H1 (cell line): ENCODE measurements around the gene CREB3L1. TPM values are rescaled to one million over a fixed set of nuclear protein-coding genes. Genes with fewer than 3 reads are reported as not detected.

Experiments
- CTCF ChIA-PET: fragments of 300-600 bp; sonication (Branson Sonifier 250); formaldehyde crosslinking; loops from one replicate; lab custom pipeline; 2021; ENCODE audit not compliant: partially characterized antibody; lab: Charles Lee
- POLR2A ChIA-PET: fragments of 300-600 bp; sonication (Branson Sonifier 250); formaldehyde crosslinking; loops from one replicate; lab custom pipeline; 2021; ENCODE audit warnings: inconsistent platforms; ENCODE audit not compliant: partially characterized antibody; lab: Charles Lee
- DNase-seq, 2 experiments: peaks; one replicate each; pipeline versions ENCODE4 v3.0.0 to v3.0.0-alpha.2; 2010 to 2022; ENCODE audit warnings: low spot score in 2 of 2, low read depth in 1 of 2, mixed read lengths in 1 of 2
- FAIRE-seq: peaks from 2 replicates; lab custom pipeline; 2011; peaks lifted over from hg19 to GRCh38; lab: Jason Lieb, UNC
- H2AFZ ChIP-seq: 2 replicates; pipeline ENCODE4 v1.8.1; 2012; ENCODE audit warnings: low read length, inconsistent platforms
- H2AK5ac ChIP-seq: 2 replicates; pipeline ENCODE4 v1.6.1; 2013; ENCODE audit warnings: low read depth, low read length
- H2BK120ac ChIP-seq: replicated peaks from 2 replicates; pipeline ENCODE3; 2013; ENCODE audit warnings: low read depth, low read length, inconsistent platforms
- H2BK12ac ChIP-seq: 2 replicates; pipeline ENCODE4 v1.6.1; 2013; ENCODE audit warnings: low read depth, low read length
- H2BK15ac ChIP-seq: 2 replicates; pipeline ENCODE4 v1.6.1; 2013; ENCODE audit warnings: low read length
- H2BK20ac ChIP-seq: 2 replicates; pipeline ENCODE4 v1.6.1; 2013; ENCODE audit warnings: low read length
- H2BK5ac ChIP-seq: 2 replicates; pipeline ENCODE4 v1.6.1; 2013; ENCODE audit warnings: low read depth, low read length
- H3K14ac ChIP-seq: 2 replicates; pipeline ENCODE4 v1.6.1; 2013; ENCODE audit warnings: inconsistent platforms; ENCODE audit not compliant: insufficient read length
- H3K18ac ChIP-seq: 2 replicates; pipeline ENCODE4 v1.6.1; 2013; ENCODE audit warnings: low read length; ENCODE audit errors: extremely low read depth
- H3K23ac ChIP-seq: 2 replicates; pipeline ENCODE4 v1.6.1; 2013; ENCODE audit warnings: inconsistent platforms; ENCODE audit not compliant: insufficient read length
- H3K23me2 ChIP-seq: 2 replicates; pipeline ENCODE4 v1.6.1; 2013; ENCODE audit warnings: low read depth, low read length
- H3K27ac ChIP-seq: 2 replicates; pipeline ENCODE4 v1.6.1; 2011; ENCODE audit warnings: low read depth, low read length, inconsistent platforms
- H3K27me3 ChIP-seq, 4 experiments: replicated peaks in 1 of 4; 1 replicate in 1 of 4; 2 replicates in 3 of 4; pipeline versions ENCODE4 v1.6.1 to v1.8.1; 2011 to 2013; ENCODE audit warnings: low read length in 3 of 4, mild to moderate bottlenecking in 3 of 4, inconsistent platforms in 2 of 4, mixed read lengths in 2 of 4, moderate library complexity in 1 of 4; ENCODE audit not compliant: control insufficient read depth in 3 of 4, insufficient read depth in 3 of 4; ENCODE audit errors: extremely low read depth in 1 of 4
- H3K36me3 ChIP-seq, 4 experiments: 2 replicates each; pipeline versions ENCODE4 v1.6.1 to v1.8.1; 2011 to 2013; ENCODE audit warnings: mild to moderate bottlenecking in 4 of 4, low read length in 3 of 4, moderate library complexity in 2 of 4, control low read depth in 1 of 4, inconsistent platforms in 1 of 4; ENCODE audit not compliant: insufficient read depth in 4 of 4, control insufficient read depth in 2 of 4
- H3K4ac ChIP-seq: replicated peaks from 2 replicates; pipeline ENCODE3; 2013; ENCODE audit warnings: low read length, low read depth, mixed read lengths, inconsistent platforms; ENCODE audit not compliant: insufficient read length
- H3K4me1 ChIP-seq, 4 experiments: replicated peaks in 1 of 4; 1 replicate in 1 of 4; 2 replicates in 3 of 4; pipeline versions ENCODE4 v1.6.1 to v1.8.1; 2011 to 2013; ENCODE audit warnings: low read length in 3 of 4, inconsistent platforms in 2 of 4, mixed read lengths in 1 of 4; ENCODE audit not compliant: insufficient read depth in 4 of 4, control insufficient read depth in 3 of 4
- H3K4me2 ChIP-seq, 2 experiments: 2 replicates each; pipeline versions ENCODE4 v1.6.1 to v1.8.1; 2011 to 2013; ENCODE audit warnings: low read depth in 2 of 2, low read length in 2 of 2, control low read depth in 1 of 2, inconsistent platforms in 1 of 2, mild to moderate bottlenecking in 1 of 2; ENCODE audit not compliant: insufficient read depth in 1 of 2
- H3K4me3 ChIP-seq, 4 experiments: fragments of 200-600, 300-600 bp in 1 of 4; sonication (generic), shearing (Covaris generic), sonication (Bioruptor Twin) in 1 of 4; 2 replicates each; pipeline versions ENCODE4 v1.5.1 to v1.8.1; 2011 to 2016; ENCODE audit warnings: low read length in 4 of 4, low read depth in 3 of 4, control low read depth in 2 of 4, inconsistent platforms in 2 of 4, mild to moderate bottlenecking in 2 of 4, mixed read lengths in 1 of 4, moderate library complexity in 1 of 4; ENCODE audit not compliant: insufficient read depth in 2 of 4; ENCODE audit errors: extremely low read depth in 1 of 4
- H3K56ac ChIP-seq: replicated peaks from 2 replicates; pipeline ENCODE3; 2013; ENCODE audit warnings: low read depth, mild to moderate bottlenecking, mixed read lengths, low read length, inconsistent platforms; ENCODE audit not compliant: insufficient read length
- H3K79me1 ChIP-seq: 2 replicates; pipeline ENCODE4 v1.6.1; 2013; ENCODE audit warnings: low read depth, low read length, control low read depth
- H3K79me2 ChIP-seq, 2 experiments: 2 replicates each; pipeline versions ENCODE4 v1.6.1 to v1.8.1; 2012 to 2013; ENCODE audit warnings: low read length in 2 of 2, mild to moderate bottlenecking in 2 of 2, inconsistent platforms in 1 of 2; ENCODE audit not compliant: insufficient read depth in 2 of 2, control insufficient read depth in 1 of 2
- H3K9ac ChIP-seq, 4 experiments: replicated peaks in 1 of 4; 1 replicate in 1 of 4; 2 replicates in 3 of 4; pipeline versions ENCODE4 v1.6.1 to v1.8.1; 2011 to 2013; ENCODE audit warnings: low read depth in 3 of 4, low read length in 3 of 4, control low read depth in 2 of 4, mild to moderate bottlenecking in 2 of 4, moderate library complexity in 2 of 4, inconsistent platforms in 1 of 4; ENCODE audit errors: extremely low read depth in 1 of 4
- H3K9me3 ChIP-seq, 2 experiments: 2 replicates each; pipeline versions ENCODE4 v1.6.1 to v1.8.1; 2012 to 2013; ENCODE audit warnings: mild to moderate bottlenecking in 2 of 2, moderate library complexity in 2 of 2, control low read depth in 1 of 2, inconsistent platforms in 1 of 2, low read depth in 1 of 2, low read length in 1 of 2, mixed read lengths in 1 of 2; ENCODE audit not compliant: insufficient read depth in 2 of 2
- H4K20me1 ChIP-seq, 2 experiments: replicated peaks in 1 of 2; 2 replicates each; pipeline versions ENCODE3 to v1.8.1; 2011 to 2013; ENCODE audit warnings: inconsistent platforms in 2 of 2, low read length in 2 of 2, mild to moderate bottlenecking in 1 of 2; ENCODE audit not compliant: insufficient read depth in 2 of 2, control insufficient read depth in 1 of 2
- H4K5ac ChIP-seq: 2 replicates; pipeline ENCODE4 v1.6.1; 2013; ENCODE audit warnings: low read length, low read depth, mixed read lengths, inconsistent platforms; ENCODE audit not compliant: insufficient read length
- H4K8ac ChIP-seq: 2 replicates; pipeline ENCODE4 v1.8.0; 2013; ENCODE audit warnings: mild to moderate bottlenecking, moderate library complexity, low read length, inconsistent platforms; ENCODE audit not compliant: insufficient read depth; ENCODE audit errors: extremely low read depth
- H4K91ac ChIP-seq: replicated peaks from 2 replicates; pipeline ENCODE3; 2013; ENCODE audit warnings: low read length, mixed read lengths, inconsistent platforms; ENCODE audit not compliant: insufficient read length
- CBX8 ChIP-seq: fragments of 300-800, 300-1000 bp; sonication (generic); IDR thresholded peaks from 2 replicates; pipeline ENCODE4 v1.7.1; 2016; ENCODE audit warnings: low read depth, low read length, borderline replicate concordance
- CEBPB ChIP-seq: IDR thresholded peaks from 2 replicates; pipeline ENCODE4 v1.6.1; 2012; ENCODE audit warnings: low read depth, low read length
- E2F6 ChIP-seq: IDR thresholded peaks from 2 replicates; pipeline ENCODE4 v1.6.1; 2012; ENCODE audit warnings: inconsistent platforms
- HDAC2 ChIP-seq, 2 experiments: fragments of 300-600 bp in 1 of 2; sonication (generic) in 1 of 2; IDR thresholded peaks; 2 replicates each; pipeline ENCODE4 v1.6.1; 2011 to 2012; ENCODE audit warnings: low read depth in 2 of 2, low read length in 2 of 2, mild to moderate bottlenecking in 2 of 2, moderate library complexity in 2 of 2, borderline replicate concordance in 1 of 2, inconsistent platforms in 1 of 2
- MAX ChIP-seq: IDR thresholded peaks from 2 replicates; pipeline ENCODE4 v1.6.1; 2012; ENCODE audit warnings: inconsistent platforms
- RAD21 ChIP-seq, 2 experiments: IDR thresholded peaks in 1 of 2; conservative IDR thresholded peaks in 1 of 2; 2 replicates each; pipeline ENCODE4 v1.6.1; 2011; ENCODE audit warnings: low read depth in 2 of 2, low read length in 2 of 2, improper control_type of control experiment in 1 of 2, inconsistent platforms in 1 of 2, mild to moderate bottlenecking in 1 of 2, moderate library complexity in 1 of 2
- SIN3A ChIP-seq, 2 experiments: IDR thresholded peaks in 1 of 2; conservative IDR thresholded peaks in 1 of 2; 2 replicates each; pipeline ENCODE4 v1.6.1; 2011 to 2012; ENCODE audit warnings: low read length in 2 of 2, improper control_type of control experiment in 1 of 2, low read depth in 1 of 2, mild to moderate bottlenecking in 1 of 2
- TEAD4 ChIP-seq: IDR thresholded peaks from 2 replicates; pipeline ENCODE4 v1.6.1; 2012; ENCODE audit warnings: low read depth, low read length, inconsistent platforms, mixed read lengths
- WGBS, 2 experiments: shearing (Covaris generic) in 1 of 2; methylation state at CpG; one replicate each; pipeline versions ENCODE4 v1.1.6 to v1.1.7; 2013 to 2015; ENCODE audit warnings: low lambda C conversion rate in 2 of 2, mixed read lengths in 2 of 2, inconsistent platforms in 1 of 2, low coverage in 1 of 2, missing lambda C conversion rate in 1 of 2; ENCODE audit not compliant: insufficient replicate concordance in 2 of 2, insufficient coverage in 1 of 2, insufficient read length in 1 of 2; ENCODE audit errors: extremely low coverage in 1 of 2, missing lambda C conversion rate in 1 of 2; 5-methylcytosine and 5-hydroxymethylcytosine counted together
- polyA plus RNA-seq, 7 experiments: library from polyadenylated mRNA; depleted of rRNA in 3 of 7; stranded (reverse) in 5 of 7; unstranded in 2 of 7; fragments of >200 nt in 5 of 7; fragments of 200-250 nt in 2 of 7; gene quantifications; 1 replicate in 5 of 7; 2 replicates in 1 of 7; 4 replicates in 1 of 7; pipeline versions ENCODE4 v1.2.1 to v1.2.3, GENCODE V29; 2011 to 2013; ENCODE audit warnings: missing spikeins in 2 of 7, mixed read lengths in 2 of 7
- total RNA-seq: library from RNA; stranded (reverse); fragmentation: NEBNext Ultra II Directional; extraction: Animal tissue kit (Norgen Biotek cat#: 25700); gene quantifications from 2 replicates; pipeline ENCODE4 v1.2.1, GENCODE V29; 2021

The CREB3L1 gene
- total and polyA plus RNA-seq, 2 of the 8 experiments (the other 6 are each of a cell fraction or from before 2014, with no cell fraction given), result 4.1 to 12.7 TPM

- Histone ChIP-seq H3K14ac (no peak overlapping the region), H3K9ac (no peak overlapping the region)
- CTCF ChIA-PET, result interaction anchor here (0.8 to 21.7 kb wide), 8 partner anchors 8 to 120 kb away, joined by 3 to 858 read pairs (median 5); partner anchors contain the start of gene CREB3L1
- TF ChIP-seq CEBPB (peak; percentile 82), MAX (peak; percentile 96), HDAC2 (IDR thresholded peaks at IDR 0.05; ENCODE audit: borderline replicate concordance in 1 of 2, low read depth in 2 of 2, low read length in 2 of 2) (no peak), E2F6 (peak; percentile 78), RAD21 (IDR thresholded peaks at IDR 0.05 in 1 of 2, conservative IDR thresholded peaks at IDR 0.05 in 1 of 2; ENCODE audit: low read depth in 2 of 2, low read length in 2 of 2) (peak; percentile 97 to 98), SIN3A (conservative IDR thresholded peaks at IDR 0.05 in 1 of 2, IDR thresholded peaks at IDR 0.05 in 1 of 2; ENCODE audit: low read depth in 1 of 2, low read length in 2 of 2) (0 out of 4 replicates have a peak, but pooled peaks of 1 of the 2 experiments have one; percentile 32), CBX8 (no peak), TEAD4 (0 out of 2 replicates have a peak, but pooled peaks have one; percentile 51)
These were observed 29.8 kb upstream of the CREB3L1 start for GRCh38 chr11:46247659-46248058.

More at GRCh38 chr11:46247659-46248058, 29.8 kb upstream of the CREB3L1 start:
- Histone ChIP-seq H4K91ac (peak overlapping the region; percentile 72), H3K79me1 (no peaks in the 10 kb centered on the region), H3K23me2 (peaks cover 5% of the 10 kb centered on the region), H3K18ac (no peak overlapping the region), H3K56ac (no peak overlapping the region), H2BK15ac (no peak overlapping the region), H4K5ac (no peak overlapping the region), H3K27me3 (no peaks in the 10 kb centered on the region), H3K9me3 (no peaks in the 10 kb centered on the region; a peak in 1 of 4 replicates), H3K4me3 (no peak overlapping the region), H2BK20ac (peak overlapping the region; percentile 69), H3K79me2 (no peaks in the 10 kb centered on the region), H2BK12ac (peak overlapping the region; percentile 78; the same call in 1 of the 2 replicates), H3K27ac (no peak overlapping the region), H3K4me1 (peaks cover 1 to 8% (median 3%) of the 10 kb centered on the region in 4 experiments; a peak in 6 of 7 replicates), H2AFZ (peak overlapping the region; percentile 76), H2AK5ac (no peak overlapping the region), H4K20me1 (no peaks in the 10 kb centered on the region), H3K23ac (no peak overlapping the region), H2BK120ac (no peak overlapping the region), H4K8ac (no peak overlapping the region), H3K36me3 (no peaks in the 10 kb centered on the region), H3K4ac (no peak overlapping the region), H2BK5ac (no peak overlapping the region), H3K4me2 (no peak overlapping the region)
- FAIRE-seq (no peak), DNase-seq (peak in 1 of 2 experiments; percentile 72)
- 33% methylated on average over 4 of the region's 4 CpGs; no CpG with 5 or more reads in 1 of the 2 experiments for WGBS, 2 experiments
- POLR2A ChIA-PET, result interaction anchor here (1.3 to 5.0 kb wide), 5 partner anchors 43 to 83 kb away, joined by 3 to 41 read pairs (median 4); no protein-coding TSS in a partner anchor
